Measurements from ENCODE around the gene CENPO. TPM values are rescaled to one million over a fixed set of nuclear protein-coding genes. Genes with fewer than 3 reads are reported as not detected.

The CENPO gene
- total and polyA plus RNA-seq, 2 donors (not counting 1 experiment from before 2014, with no cell fraction given) = 9.1 to 12.7 TPM

DNA sequence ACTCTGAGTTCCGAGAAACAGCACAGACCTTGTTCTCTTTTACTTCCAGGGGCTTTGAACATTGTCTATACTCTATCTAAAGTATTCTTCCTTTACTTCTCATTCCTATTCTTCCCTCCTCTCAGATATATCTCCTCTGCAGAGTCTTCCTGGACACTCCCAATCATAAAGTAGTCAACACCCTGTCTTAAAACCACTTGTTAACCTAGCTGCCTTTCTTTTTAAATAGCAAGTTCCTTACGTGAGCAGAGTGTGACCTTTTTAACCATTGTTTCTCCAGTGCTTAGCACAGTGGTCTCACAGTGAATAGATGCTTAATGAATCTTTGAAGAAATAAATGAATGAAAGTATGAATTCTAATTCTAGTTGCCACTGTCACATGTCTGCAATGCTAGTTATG is 47.4 kb upstream of the CENPO start:
- Histone ChIP-seq H3K9ac (ENCODE audit: insufficient read depth, low read length) (no peak overlapping the region), H4K20me1 (ENCODE audit: control insufficient read depth, extremely low read depth, insufficient read depth, low read length) (no peaks in the 10 kb centered on the region), H3K27ac (ENCODE audit: insufficient read depth, low read length) (no peak overlapping the region), H3K9me3 (ENCODE audit: control insufficient read depth, insufficient read depth, low read depth, low read length) (no peaks in the 10 kb centered on the region), H3K4me1 (ENCODE audit: control insufficient read depth, extremely low read depth, insufficient read depth, low read length) (no peaks in the 10 kb centered on the region), H3K79me2 (ENCODE audit: control insufficient read depth, insufficient read depth, low read length) (no peaks in the 10 kb centered on the region), H3K36me3 (ENCODE audit: control insufficient read depth, insufficient read depth, low read length) (peaks cover 2% of the 10 kb centered on the region), H3K4me2 (ENCODE audit: extremely low read depth, insufficient read depth, low read length) (no peak overlapping the region), H3K27me3 (ENCODE audit: control insufficient read depth, insufficient read depth, low read length) (no peaks in the 10 kb centered on the region), H3K4me3 (replicated peaks in 1 of 4; ENCODE audit: control extremely low read depth in 1 of 4, insufficient read depth in 1 of 4, low read depth in 3 of 4, low read length in 4 of 4) (no peak overlapping the region), H2AFZ (ENCODE audit: low read length) (no peak overlapping the region)
- TF ChIP-seq, protein P1, sequence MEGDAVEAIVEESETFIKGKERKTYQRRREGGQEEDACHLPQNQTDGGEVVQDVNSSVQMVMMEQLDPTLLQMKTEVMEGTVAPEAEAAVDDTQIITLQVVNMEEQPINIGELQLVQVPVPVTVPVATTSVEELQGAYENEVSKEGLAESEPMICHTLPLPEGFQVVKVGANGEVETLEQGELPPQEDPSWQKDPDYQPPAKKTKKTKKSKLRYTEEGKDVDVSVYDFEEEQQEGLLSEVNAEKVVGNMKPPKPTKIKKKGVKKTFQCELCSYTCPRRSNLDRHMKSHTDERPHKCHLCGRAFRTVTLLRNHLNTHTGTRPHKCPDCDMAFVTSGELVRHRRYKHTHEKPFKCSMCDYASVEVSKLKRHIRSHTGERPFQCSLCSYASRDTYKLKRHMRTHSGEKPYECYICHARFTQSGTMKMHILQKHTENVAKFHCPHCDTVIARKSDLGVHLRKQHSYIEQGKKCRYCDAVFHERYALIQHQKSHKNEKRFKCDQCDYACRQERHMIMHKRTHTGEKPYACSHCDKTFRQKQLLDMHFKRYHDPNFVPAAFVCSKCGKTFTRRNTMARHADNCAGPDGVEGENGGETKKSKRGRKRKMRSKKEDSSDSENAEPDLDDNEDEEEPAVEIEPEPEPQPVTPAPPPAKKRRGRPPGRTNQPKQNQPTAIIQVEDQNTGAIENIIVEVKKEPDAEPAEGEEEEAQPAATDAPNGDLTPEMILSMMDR (conservative IDR thresholded peaks at IDR 0.05 in 1 of 2, IDR thresholded peaks at IDR 0.05 in 1 of 2; ENCODE audit: low read depth in 1 of 2, low read length in 2 of 2) = no peak
- no peak for TF ChIP-seq EZH2 (IDR thresholded peaks at IDR 0.05; ENCODE audit: low read length, missing control alignments)
- no peak for DNase-seq (ENCODE audit: low read depth in 2 of 2)

- no peaks in the 10 kb centered on the region for H3K36me3 ChIP-seq (ENCODE audit: control insufficient read depth, insufficient read depth, low read length)
- TF ChIP-seq EZH2 (IDR thresholded peaks at IDR 0.05; ENCODE audit: low read length, missing control alignments) = no peak
- TF ChIP-seq, protein P1 (conservative IDR thresholded peaks at IDR 0.05 in 1 of 2, IDR thresholded peaks at IDR 0.05 in 1 of 2; ENCODE audit: low read depth in 1 of 2, low read length in 2 of 2) = no peak
- H3K9ac ChIP-seq (ENCODE audit: insufficient read depth, low read length) = no peak overlapping the region
- no peak overlapping the region for H2AFZ ChIP-seq (ENCODE audit: low read length)
- no peaks in the 10 kb centered on the region for H4K20me1 ChIP-seq (ENCODE audit: control insufficient read depth, extremely low read depth, insufficient read depth, low read length)
- H3K27ac ChIP-seq (ENCODE audit: insufficient read depth, low read length) = no peak overlapping the region
- no peak for DNase-seq (ENCODE audit: low read depth in 2 of 2)
- H3K4me2 ChIP-seq (ENCODE audit: extremely low read depth, insufficient read depth, low read length) = no peak overlapping the region
- no peak overlapping the region for H3K4me3 ChIP-seq (replicated peaks in 1 of 4; ENCODE audit: control extremely low read depth in 1 of 4, insufficient read depth in 1 of 4, low read depth in 3 of 4, low read length in 4 of 4)
- no peaks in the 10 kb centered on the region for H3K9me3 ChIP-seq (ENCODE audit: control insufficient read depth, insufficient read depth, low read depth, low read length)
- no peaks in the 10 kb centered on the region for H3K79me2 ChIP-seq (ENCODE audit: control insufficient read depth, insufficient read depth, low read length)
- no peaks in the 10 kb centered on the region for H3K27me3 ChIP-seq (ENCODE audit: control insufficient read depth, insufficient read depth, low read length)
- H3K4me1 ChIP-seq (ENCODE audit: control insufficient read depth, extremely low read depth, insufficient read depth, low read length) = no peaks in the 10 kb centered on the region
These were observed 45.9 kb upstream of the CENPO start for GRCh38 chr2:24747299-24747698.

GRCh38 chr2:24749069-24749691 is 44.0 kb upstream of the CENPO start:
- H3K79me2 ChIP-seq (ENCODE audit: control insufficient read depth, insufficient read depth, low read length) = no peaks in the 10 kb centered on the region
- no peak overlapping the region for H3K4me2 ChIP-seq (ENCODE audit: extremely low read depth, insufficient read depth, low read length)
- no peak for TF ChIP-seq EZH2 (IDR thresholded peaks at IDR 0.05; ENCODE audit: low read length, missing control alignments)
- TF ChIP-seq, protein P1 (conservative IDR thresholded peaks at IDR 0.05 in 1 of 2, IDR thresholded peaks at IDR 0.05 in 1 of 2; ENCODE audit: low read depth in 1 of 2, low read length in 2 of 2) = no peak
- H3K36me3 ChIP-seq (ENCODE audit: control insufficient read depth, insufficient read depth, low read length) = no peaks in the 10 kb centered on the region
- H3K27me3 ChIP-seq (ENCODE audit: control insufficient read depth, insufficient read depth, low read length) = no peaks in the 10 kb centered on the region
- no peak overlapping the region for H3K9ac ChIP-seq (ENCODE audit: insufficient read depth, low read length)
- H3K27ac ChIP-seq (ENCODE audit: insufficient read depth, low read length) = no peak overlapping the region
- no peaks in the 10 kb centered on the region for H4K20me1 ChIP-seq (ENCODE audit: control insufficient read depth, extremely low read depth, insufficient read depth, low read length)
- H2AFZ ChIP-seq (ENCODE audit: low read length) = no peak overlapping the region
- no peaks in the 10 kb centered on the region for H3K4me1 ChIP-seq (ENCODE audit: control insufficient read depth, extremely low read depth, insufficient read depth, low read length)
- no peak overlapping the region for H3K4me3 ChIP-seq (replicated peaks in 1 of 4; ENCODE audit: control extremely low read depth in 1 of 4, insufficient read depth in 1 of 4, low read depth in 3 of 4, low read length in 4 of 4)
- DNase-seq (ENCODE audit: low read depth in 2 of 2) = no peak
- H3K9me3 ChIP-seq (ENCODE audit: control insufficient read depth, insufficient read depth, low read depth, low read length) = no peaks in the 10 kb centered on the region

Measured in fibroblast of lung (primary cell).